Brain pericyte (primary cell): ENCODE measurements around the gene ITPR3.

Source experiments
- DNase-seq: peaks from one replicate; pipeline ENCODE4 v3.0.0-alpha.2; 2012; ENCODE audit warnings: low read depth, low spot score

Gene ITPR3

DNA sequence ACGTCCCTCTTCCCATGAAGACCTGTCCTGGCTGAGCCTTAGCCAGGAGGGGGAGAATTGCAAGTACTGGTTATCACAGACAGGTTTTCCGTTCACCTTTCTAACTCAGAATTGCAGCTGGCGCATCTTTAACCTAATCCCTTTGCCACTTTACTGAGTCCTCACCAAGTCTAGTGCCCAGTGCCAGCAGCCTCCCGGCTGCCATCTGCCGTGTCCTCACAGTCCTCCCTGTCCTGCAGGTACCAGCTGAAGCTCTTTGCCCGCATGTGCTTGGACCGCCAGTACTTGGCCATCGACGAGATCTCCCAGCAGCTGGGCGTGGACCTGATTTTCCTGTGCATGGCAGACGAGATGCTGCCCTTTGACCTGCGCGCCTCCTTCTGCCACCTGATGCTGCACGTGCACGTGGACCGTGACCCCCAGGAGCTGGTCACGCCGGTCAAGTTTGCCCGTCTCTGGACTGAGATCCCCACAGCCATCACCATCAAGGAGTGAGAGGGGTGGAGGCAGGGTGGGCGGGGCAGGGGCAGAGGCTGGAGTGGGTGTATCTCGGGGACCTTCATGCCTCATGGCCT lies 49.1 kb downstream of the ITPR3 start:
- no peak for DNase-seq

DNA sequence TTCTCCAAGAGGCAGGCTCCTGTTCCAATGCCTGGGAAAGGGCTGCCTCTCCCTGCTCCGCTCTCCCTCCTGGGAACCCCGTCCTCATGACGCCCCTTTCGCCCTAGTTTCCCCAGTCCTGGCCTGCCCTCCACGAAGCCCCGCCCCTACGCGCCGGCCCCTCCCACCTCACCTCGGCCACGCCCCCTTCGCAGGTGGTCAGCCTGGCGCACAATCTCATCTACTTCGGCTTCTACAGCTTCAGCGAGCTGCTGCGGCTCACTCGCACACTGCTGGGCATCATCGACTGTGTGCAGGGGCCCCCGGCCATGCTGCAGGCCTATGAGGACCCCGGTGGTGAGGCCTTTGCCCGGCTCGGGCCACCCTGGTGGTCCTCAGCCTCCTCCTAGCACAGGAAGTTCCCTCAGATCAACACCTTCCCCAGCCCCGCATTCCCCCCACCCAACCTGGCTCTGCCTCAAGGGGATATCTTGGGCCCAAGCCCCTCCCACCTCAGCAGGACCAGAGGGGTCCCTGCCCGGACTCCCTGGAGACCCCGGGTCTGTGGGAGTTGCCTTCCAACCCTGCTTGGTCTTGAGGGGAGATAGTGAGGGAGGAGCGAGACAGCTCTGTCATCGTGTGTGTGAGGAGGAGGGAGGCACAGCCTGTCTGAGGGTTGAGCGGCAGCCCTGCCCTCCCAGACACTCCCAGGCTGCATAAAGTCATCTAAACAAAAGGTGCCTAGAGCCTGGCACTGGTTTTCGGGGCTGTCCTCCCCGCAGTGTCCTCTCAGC lies 50.0 kb downstream of the ITPR3 start:
- DNase-seq, result no peak

DNA sequence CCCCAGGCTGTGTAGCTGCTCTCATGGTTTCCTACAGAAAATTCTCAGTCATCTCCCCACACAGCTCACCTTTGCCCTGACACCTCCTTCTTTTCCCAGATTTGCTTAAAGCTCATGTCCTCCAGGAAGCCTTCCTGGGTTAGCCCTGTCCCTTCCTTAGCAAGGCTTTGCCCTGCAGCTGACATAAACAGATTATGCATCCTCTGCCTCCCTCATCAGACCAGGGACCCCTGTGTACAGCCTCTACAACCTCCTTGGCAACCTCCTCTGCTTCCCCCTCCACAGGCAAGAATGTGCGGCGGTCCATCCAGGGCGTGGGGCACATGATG lies 50.6 kb downstream of the ITPR3 start:
- no peak for DNase-seq

DNA sequence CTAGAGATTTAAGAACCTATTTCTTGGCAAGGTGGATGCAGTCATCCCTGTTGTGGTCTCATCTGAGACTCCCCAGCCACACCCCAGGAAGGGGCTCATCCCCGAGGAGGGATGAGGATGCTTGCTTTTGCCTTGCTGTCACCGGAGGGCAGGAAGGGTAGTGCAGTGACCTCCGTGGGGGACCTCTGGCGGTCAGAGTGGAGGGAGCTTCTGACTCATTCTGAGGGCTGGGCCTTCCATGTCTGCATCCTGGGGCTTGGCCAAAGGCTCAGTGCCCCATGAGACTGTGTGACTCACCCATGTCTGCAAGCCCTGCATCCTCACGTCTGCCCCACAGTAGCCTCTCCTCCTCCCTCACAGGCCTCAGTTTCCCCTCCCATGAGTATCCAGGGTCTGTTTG lies 51.7 kb downstream of the ITPR3 start:
- no peak for DNase-seq

DNA sequence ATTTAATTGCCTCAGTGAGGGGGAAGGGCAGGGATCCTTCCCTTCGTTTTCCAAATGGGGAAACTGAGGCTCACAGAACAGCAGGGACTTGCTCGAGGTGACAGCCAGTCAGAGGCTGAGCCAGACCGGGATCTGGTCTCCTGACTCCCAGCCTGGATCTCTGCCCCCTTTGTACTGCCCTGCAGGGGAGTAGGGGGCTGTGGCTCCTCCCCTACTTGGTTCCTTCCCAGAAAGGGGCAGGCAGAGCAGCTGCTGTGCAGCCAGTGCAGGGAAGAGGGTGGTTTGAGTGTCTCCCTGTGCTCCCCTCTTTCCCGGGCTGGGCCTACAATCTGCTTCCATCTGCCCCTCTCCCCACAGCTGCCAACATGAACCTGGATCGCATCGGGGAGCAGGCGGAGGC lies 52.7 kb downstream of the ITPR3 start:
- no peak for DNase-seq

DNA sequence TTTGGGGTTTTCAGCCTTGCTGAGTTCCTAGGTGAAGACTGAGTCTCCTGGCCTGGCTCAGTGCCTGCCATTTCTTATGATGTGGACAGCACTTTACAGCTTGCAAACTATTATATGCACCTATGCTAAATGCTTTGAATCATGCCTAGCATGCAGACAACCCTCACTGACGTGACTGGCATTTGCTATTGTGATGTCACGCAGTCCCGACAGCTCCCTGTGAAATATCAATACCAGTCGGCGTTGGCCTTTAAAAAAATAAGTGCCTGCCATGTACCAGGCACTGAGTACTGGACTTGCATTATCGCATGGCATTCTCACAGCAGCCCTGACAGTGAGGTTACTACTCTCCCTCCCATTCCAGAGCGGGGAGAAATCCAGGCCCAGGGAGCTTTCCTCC lies 54.8 kb downstream of the ITPR3 start:
- no peak for DNase-seq

DNA sequence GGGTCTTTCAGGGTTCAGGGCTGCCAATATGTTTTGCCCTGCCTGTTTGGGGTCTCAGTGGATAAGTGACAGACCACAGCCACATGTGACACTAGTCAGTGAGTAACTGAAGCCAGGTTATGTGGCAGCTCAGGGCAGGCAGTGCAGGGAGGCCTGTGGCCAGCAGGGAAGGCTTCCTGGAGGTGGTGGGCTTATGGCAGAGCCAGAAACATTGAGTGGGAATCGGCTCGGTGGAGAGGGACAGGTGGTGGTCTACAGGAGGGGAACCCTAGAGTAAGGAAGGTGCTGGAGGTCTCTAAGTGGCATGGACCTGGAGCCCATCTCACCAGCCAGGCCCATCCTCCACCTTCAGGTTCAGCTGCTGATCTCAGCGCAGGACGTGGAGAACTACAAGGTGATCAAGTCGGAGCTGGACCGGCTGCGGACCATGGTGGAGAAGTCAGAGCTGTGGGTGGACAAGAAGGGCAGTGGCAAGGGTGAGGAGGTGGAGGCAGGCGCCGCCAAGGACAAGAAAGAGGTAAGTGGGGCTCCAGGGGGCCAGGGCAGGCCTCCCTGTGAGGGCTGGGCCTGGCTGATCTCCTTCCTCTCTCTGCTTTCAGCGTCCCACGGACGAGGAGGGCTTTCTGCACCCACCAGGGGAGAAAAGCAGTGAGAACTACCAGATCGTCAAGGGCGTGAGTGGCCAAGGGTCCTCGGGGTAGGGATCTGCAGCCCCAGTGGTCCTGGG lies 55.5 kb downstream of the ITPR3 start:
- DNase-seq, result no peak

DNA sequence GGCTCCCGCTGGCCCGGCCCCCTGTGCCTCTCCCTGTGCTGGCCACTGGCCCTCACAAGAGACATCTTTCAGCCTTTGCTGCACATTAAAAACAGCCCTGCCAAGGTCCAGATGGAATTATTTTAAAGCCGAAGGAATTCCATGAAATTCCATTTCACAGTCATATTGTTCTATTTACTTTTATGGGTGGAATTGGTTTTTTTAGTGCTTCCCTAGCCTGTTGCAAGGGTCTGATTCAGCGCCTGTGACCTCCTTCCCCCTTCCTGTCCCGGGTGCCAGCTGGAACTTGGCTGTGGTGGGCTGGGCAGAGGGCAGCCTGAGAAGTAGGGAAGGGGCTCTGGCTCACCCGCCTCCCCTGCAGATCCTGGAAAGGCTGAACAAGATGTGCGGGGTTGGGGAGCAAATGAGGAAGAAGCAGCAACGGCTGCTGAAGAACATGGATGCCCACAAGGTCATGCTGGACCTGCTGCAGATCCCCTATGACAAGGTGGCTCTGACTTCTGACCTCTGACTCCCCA lies 56.1 kb downstream of the ITPR3 start:
- no peak for DNase-seq

DNA sequence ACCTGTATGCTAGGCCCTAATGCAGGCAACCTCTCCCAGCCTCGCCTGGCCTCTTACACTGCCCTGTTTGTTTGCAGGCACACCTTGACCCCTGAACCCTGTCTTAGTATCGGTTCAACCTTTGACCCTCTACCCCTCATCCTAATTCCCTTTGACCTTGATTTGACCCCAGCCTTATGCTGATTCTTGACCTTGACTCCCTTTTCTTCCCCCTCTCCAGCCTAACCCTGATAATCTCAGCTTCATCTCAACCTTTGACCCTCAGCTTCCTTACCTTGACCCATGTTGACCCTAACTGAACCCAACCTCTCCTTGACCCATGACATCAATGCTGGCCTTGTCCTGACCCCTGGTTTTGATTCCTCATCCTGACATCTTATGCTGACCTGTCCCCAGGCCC lies 56.6 kb downstream of the ITPR3 start:
- no peak for DNase-seq

DNA sequence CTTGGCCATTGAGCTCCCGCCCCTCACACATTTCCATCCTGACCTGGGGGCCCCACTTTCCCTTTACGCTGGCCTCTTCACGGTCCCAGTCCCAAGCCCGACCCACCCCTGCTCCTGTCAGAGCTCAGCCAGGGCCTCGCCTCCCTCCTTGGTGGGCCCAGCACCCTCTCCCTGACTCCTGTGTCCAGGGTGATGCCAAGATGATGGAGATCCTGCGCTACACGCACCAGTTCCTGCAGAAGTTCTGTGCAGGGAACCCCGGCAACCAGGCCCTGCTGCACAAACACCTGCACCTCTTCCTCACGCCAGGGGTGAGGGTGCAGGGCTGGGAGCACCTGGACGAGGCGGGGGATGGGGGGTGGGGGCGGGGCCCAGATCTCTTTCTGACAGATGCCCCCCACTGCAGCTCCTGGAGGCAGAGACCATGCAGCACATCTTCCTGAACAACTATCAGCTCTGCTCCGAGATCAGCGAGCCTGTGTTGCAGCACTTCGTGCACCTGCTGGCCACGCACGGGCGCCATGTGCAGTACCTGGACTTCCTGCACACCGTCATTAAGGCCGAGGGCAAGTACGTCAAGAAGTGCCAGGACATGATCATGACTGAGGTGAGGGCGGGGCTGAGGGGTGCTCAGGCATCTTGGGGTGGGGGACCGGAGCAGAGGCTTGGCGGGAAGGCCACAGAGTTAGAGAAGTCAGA lies 57.3 kb downstream of the ITPR3 start:
- DNase-seq, result no peak

DNA sequence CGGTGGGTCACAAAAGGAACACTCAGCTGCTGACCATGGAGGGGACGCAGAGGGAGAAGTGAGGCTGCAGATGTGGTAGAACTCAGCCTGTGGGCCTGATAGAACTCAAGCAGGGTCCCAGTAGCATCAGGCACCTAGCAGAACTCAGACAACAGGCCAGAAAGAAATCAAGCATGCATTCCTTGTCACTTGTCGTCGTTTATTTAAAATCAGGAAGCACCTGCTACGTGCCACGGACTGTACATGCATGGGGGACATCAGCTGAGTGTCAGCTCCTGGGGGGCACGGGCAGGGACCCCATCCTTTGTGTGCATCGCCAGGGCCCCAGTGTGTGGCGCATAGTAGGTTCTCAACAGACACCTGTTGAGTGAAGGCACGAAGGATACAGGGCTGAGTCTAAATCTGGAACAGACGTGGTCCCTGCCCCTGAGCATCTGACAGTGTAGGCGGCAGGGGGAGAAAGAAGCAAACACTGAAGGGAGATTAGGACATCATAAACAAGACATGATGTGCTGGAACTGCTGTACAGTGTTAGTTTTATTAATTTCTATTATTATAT lies 57.9 kb downstream of the ITPR3 start:
- no peak for DNase-seq

DNA sequence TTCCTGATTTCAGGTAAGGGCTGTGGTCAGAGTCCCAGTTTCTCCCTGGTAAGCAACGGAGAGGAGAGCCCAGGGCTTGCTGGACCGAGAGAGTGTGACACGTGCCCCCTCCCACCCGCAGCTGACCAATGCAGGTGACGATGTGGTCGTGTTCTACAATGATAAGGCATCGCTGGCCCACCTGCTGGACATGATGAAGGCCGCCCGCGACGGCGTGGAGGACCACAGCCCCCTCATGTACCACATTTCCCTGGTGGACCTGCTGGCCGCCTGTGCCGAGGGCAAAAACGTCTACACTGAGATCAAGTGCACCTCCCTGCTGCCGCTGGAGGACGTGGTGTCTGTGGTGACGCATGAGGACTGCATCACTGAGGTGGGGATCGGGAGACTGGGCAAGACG lies 58.6 kb downstream of the ITPR3 start:
- no peak for DNase-seq

DNA sequence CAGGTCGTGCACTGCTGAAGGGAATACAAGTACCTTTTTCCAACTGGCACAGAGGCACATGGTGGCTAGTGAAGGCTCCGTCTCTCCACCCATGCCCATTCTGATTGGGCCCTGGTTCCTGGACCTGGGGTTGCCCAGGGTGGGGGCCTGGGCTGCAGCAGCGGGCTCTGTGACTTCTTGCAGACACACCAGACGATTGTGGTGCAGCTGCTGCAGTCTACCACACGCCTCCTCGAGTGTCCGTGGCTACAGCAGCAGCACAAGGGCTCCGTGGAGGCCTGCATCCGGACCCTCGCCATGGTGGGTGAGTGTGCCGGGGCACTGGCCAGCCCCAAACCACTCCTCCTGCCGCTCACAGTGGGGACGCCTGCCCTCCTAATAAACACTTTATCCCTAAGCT lies 61.2 kb downstream of the ITPR3 start:
- no peak for DNase-seq

DNA sequence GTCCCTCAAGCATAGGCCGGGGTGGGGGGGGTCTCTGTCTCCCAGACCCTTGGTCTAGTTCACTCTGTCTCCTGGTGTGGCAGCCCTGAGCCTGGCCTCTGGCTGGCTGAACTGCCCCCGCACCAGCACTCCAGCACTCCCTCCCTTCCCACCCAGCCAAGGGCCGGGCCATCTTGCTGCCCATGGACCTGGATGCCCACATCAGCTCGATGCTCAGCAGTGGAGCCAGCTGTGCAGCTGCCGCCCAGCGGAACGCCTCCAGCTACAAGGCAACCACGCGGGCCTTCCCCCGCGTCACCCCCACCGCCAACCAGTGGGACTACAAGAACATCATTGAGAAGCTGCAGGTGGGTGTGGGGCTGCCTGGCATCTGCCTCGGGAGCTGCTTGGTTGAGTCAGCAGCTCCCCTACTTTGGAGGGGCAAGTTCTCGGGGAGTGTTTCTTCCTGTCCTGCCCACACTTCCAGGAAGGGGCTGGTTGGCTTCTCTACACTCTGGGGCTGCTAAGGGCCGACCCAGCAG lies 62.0 kb downstream of the ITPR3 start:
- no peak for DNase-seq

DNA sequence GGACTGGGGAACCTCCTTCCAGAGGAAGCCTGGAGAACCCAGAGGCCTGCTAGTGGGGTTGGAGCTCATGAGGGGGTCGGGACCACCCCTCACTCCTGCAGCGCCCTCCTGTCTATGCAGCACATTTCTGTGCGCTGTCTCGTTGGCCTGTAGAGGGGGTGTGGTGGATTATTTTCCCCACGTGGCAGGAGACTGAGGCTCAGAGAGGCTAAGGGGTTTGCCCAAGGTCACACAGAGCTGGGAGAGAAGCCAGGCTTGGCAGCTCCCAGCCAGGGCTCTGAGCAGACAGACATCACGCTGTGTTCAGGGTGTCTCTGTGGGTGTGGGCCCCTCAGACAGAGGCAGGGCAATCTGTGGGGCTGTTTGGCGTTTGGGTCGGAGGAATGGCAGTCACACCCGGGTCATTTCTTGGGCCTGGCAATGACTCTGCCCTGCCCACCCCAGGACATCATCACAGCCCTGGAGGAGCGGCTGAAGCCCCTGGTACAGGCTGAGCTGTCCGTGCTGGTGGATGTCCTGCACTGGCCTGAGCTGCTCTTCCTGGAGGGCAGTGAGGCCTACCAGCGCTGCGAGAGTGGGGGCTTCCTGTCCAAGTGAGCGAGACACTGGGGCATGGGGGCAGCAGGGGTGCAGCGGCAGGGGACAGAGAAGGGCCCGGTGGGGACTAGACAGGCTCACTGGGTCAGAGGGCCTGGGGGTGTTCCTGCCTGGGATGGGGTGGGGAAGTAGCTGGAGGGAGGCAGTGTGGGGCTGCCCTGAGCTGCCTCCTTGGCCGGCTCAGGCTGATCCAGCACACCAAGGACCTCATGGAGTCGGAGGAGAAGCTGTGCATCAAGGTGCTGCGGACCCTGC lies 62.7 kb downstream of the ITPR3 start:
- DNase-seq, result no peak

DNA sequence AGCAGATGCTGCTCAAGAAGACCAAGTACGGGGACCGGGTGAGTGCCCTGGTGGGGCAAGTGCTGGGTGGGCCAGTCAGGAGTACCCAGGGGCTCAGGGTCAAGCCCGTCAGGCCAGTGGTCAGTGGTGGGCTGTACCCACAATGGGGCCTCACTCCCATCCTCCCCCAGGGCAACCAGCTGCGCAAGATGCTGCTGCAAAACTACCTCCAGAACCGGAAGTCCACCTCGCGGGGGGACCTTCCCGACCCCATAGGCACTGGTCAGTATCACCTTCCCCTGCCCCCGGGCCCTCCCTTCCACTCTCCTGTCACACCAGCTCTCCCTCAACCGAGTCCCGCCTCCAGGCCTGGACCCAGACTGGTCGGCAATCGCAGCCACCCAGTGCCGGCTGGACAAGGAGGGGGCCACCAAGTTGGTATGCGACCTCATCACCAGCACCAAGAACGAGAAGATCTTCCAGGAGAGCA lies 63.3 kb downstream of the ITPR3 start:
- no peak for DNase-seq

DNA sequence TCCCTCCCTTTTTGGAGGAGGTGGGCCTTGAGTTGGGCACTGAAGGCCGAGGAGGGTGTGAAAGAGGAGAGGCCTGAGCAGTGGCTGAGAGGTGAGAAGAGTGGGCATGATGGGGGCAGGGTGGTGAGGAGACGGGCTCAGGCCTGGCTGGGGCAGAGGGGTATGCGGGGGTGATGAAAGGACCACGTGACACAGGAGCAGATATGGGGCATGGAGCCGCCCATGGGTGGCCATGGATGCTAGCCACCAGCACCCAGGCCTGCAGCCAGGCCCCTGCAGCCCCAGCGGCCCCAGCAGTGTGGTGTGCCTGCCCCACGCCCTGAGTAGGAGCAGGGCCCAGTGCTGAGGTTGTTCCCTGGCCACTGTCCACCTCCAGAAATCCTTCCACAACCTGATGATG lies 63.9 kb downstream of the ITPR3 start:
- DNase-seq, result no peak

DNA sequence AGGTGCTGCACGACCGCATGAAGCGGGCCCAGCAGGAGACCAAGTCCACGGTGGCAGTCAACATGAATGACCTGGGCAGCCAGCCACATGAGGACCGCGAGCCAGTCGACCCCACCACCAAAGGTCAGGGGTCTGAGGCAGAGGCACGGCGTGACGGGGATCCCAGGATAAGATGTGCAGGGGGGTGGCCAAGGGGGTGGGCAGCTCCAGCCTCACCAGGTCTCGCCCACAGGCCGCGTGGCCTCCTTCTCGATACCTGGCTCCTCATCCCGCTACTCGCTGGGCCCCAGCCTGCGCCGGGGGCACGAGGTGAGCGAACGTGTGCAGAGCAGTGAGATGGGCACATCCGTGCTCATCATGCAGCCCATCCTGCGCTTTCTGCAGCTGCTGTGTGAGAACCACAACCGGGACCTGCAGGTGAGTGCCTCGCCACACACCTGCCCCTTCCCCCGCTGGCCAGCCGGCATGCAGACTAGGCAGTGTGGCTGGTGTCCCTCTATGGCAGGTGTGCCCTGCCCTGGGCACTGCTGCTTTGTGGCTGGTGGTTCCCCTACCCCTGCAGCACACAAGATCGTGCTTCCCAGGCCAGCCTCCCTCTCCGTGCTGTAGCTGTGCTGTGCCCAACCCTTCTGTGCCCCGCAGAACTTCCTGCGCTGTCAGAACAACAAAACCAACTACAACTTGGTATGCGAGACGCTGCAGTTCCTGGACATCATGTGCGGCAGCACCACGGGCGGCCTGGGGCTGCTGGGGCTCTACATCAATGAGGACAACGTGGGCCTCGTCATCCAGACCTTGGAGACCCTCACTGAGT lies 64.5 kb downstream of the ITPR3 start:
- DNase-seq, result no peak

DNA sequence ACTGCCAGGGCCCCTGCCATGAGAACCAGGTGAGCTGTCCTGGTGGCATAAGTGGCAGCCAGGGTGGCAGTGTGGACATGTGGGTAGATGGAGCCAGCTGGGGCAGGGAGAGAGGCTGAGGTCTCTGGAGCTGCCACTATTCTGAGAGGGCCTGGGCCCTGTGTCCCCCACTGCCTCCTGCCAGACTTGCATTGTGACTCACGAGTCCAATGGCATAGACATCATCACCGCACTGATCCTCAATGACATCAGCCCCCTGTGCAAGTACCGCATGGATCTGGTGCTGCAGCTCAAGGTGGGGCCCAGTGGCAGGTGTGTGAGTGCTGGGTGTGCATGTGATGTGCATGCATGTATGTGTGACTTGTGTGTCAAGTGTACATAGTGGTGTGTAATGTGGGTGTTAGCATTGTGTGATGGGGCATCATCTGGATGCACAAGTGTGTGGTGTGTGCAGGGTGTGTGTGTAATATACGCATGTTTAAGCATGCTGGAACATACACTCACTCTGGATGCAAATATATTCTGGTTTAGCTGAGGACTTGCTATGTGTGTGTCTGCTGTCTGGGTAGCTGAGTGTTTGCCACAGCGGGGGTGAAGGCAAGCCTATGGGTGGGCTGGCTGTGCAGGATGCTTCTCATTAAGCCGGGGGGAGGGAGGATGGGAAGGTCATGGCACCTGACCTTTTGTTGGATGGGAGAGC lies 65.3 kb downstream of the ITPR3 start:
- no peak for DNase-seq
